K562 (cell line): ENCODE data around the gene KMT2E. TPM values are rescaled to one million over a fixed set of nuclear protein-coding genes. Genes with fewer than 3 reads are reported as not detected.

Experiments
- ATAC-seq: fragments of 200-7000 bp; cut with Tn5 transposase; 3 replicates; pipeline ENCODE4 v1.9.1; 2020; ENCODE audit warnings: moderate library complexity
- BruUV-seq: library from RNA; stranded (reverse); fragments of 400-500 nt; replicated peaks from 2 replicates; lab custom pipeline; 2021; lab: Mats Ljungman, UMichigan
- CTCF ChIA-PET: fragments of 300-600 bp; formaldehyde crosslinking; extraction: SDS; loops from one replicate; lab custom pipeline; 2021; ENCODE audit warnings: low intra/inter-chr PET ratio; lab: Yijun Ruan, JAX
- POLR2A ChIA-PET: fragments of 300-600, 350-650 bp; sonication (Branson Sonifier 250); formaldehyde crosslinking; extraction: SDS; loops from one replicate; lab custom pipeline; 2021; ENCODE audit warnings: antibody characterized with exemption, inconsistent platforms; lab: Yijun Ruan, JAX
- DNase-seq, 4 experiments: peaks; one replicate each; pipeline versions ENCODE4 v3.0.0 to v3.0.0-alpha.2; 2011 to 2018; ENCODE audit warnings: low spot score in 3 of 4, mixed read lengths in 3 of 4; ENCODE audit errors: extremely low read depth in 1 of 4
- FAIRE-seq: peaks from 2 replicates; lab custom pipeline; 2011; peaks lifted over from hg19 to GRCh38; lab: Jason Lieb, UNC
- H2AFZ ChIP-seq: 2 replicates; pipeline ENCODE4 v1.6.0; 2011; ENCODE audit warnings: low read depth, low read length, control low read depth, inconsistent platforms
- H3K27ac ChIP-seq: fragments of 200-600 bp; 3 replicates; pipeline ENCODE4 v1.8.0; 2011; ENCODE audit warnings: low read depth, mild to moderate bottlenecking, control low read depth, inconsistent platforms, low read length, moderate library complexity, mixed read lengths; ENCODE audit errors: extremely low read depth
- H3K27me3 ChIP-seq, 2 experiments: fragments of 300-600 bp in 1 of 2; 2 replicates in 1 of 2; 3 replicates in 1 of 2; pipeline versions ENCODE4 v1.6.0 to v1.8.0; 2011; ENCODE audit warnings: inconsistent platforms in 2 of 2, low read length in 2 of 2, mild to moderate bottlenecking in 1 of 2, mixed read lengths in 1 of 2, moderate library complexity in 1 of 2; ENCODE audit not compliant: control insufficient read depth in 2 of 2, insufficient read depth in 2 of 2
- H3K36me3 ChIP-seq: fragments of 300-600 bp; 3 replicates; pipeline ENCODE4 v1.8.0; 2011; ENCODE audit warnings: mild to moderate bottlenecking, low read length, inconsistent platforms; ENCODE audit not compliant: control insufficient read depth, insufficient read depth
- H3K4me1 ChIP-seq, 2 experiments: fragments of 200-600 bp in 1 of 2; replicated peaks in 1 of 2; 2 replicates in 1 of 2; 3 replicates in 1 of 2; pipeline versions ENCODE4 v1.5.1 to v1.8.0; 2011; ENCODE audit warnings: inconsistent platforms in 2 of 2, low read length in 2 of 2, mild to moderate bottlenecking in 1 of 2, mixed read lengths in 1 of 2, moderate library complexity in 1 of 2; ENCODE audit not compliant: control insufficient read depth in 2 of 2, insufficient read depth in 2 of 2
- H3K4me2 ChIP-seq: 2 replicates; pipeline ENCODE4 v1.6.1; 2011; ENCODE audit warnings: low read length, control low read depth, inconsistent platforms, mixed read lengths; ENCODE audit not compliant: insufficient read depth
- H3K4me3 ChIP-seq: fragments of 200-600 bp; sonication (generic), shearing (Covaris generic); 2 replicates; pipeline ENCODE4 v1.5.1; 2016; ENCODE audit warnings: control low read depth, inconsistent platforms
- H3K79me2 ChIP-seq: fragments of 200-600 bp; 3 replicates; pipeline ENCODE4 v1.8.0; 2011; ENCODE audit warnings: low read length, inconsistent platforms; ENCODE audit not compliant: control insufficient read depth, insufficient read depth
- H3K9ac ChIP-seq, 2 experiments: 2 replicates each; pipeline versions ENCODE4 v1.6.0 to v1.6.1; 2011; ENCODE audit warnings: low read depth in 2 of 2, low read length in 2 of 2, control low read depth in 1 of 2, inconsistent platforms in 1 of 2, mild to moderate bottlenecking in 1 of 2, mixed read lengths in 1 of 2; ENCODE audit not compliant: insufficient read depth in 1 of 2
- H3K9me1 ChIP-seq: one replicate; pipeline ENCODE4 v1.6.0; 2011; ENCODE audit warnings: inconsistent platforms, mild to moderate bottlenecking, low read length, moderate library complexity; ENCODE audit not compliant: control insufficient read depth, insufficient read depth
- H3K9me3 ChIP-seq: replicated peaks from 2 replicates; pipeline ENCODE4 v1.5.1; 2011; ENCODE audit warnings: low read depth, low read length, inconsistent platforms; ENCODE audit not compliant: control insufficient read depth, insufficient read depth
- H4K20me1 ChIP-seq: replicated peaks from 2 replicates; pipeline ENCODE4 v1.6.1; 2011; ENCODE audit warnings: low read length, inconsistent platforms, mixed read lengths; ENCODE audit not compliant: control insufficient read depth, insufficient read depth
- ARNT ChIP-seq, 2 experiments: fragments of 450-650 bp; IDR thresholded peaks; 2 replicates each; pipeline ENCODE4 v1.6.1; 2016; ENCODE audit warnings: mild to moderate bottlenecking in 1 of 2
- ATF1 ChIP-seq, 2 experiments: fragments of 450-650 bp in 1 of 2; IDR thresholded peaks; 2 replicates each; pipeline ENCODE4 v1.6.1; 2016; ENCODE audit warnings: missing compliant biosample characterization in 1 of 2, missing genetic modification characterization in 1 of 2
- BDP1 ChIP-seq: IDR thresholded peaks from 3 replicates; pipeline ENCODE4 v1.6.1; 2011; ENCODE audit not compliant: insufficient read length, insufficient read depth
- DEAF1 ChIP-seq: fragments of 450-650 bp; formaldehyde crosslinking; IDR thresholded peaks from 2 replicates; pipeline ENCODE4 v1.4.0; 2020; ENCODE audit warnings: mild to moderate bottlenecking, moderate library complexity
- ELK3 ChIP-seq: fragments of 450-650 bp; formaldehyde crosslinking; IDR thresholded peaks from 2 replicates; pipeline ENCODE4 v1.4.0; 2020; ENCODE audit warnings: mild to moderate bottlenecking
- ETV1 ChIP-seq: fragments of 450-650 bp; conservative IDR thresholded peaks from 2 replicates; pipeline ENCODE4 v1.6.1; 2016; ENCODE audit warnings: missing genetic modification characterization, control low read depth, low read depth, missing compliant biosample characterization
- FOXJ2 ChIP-seq: fragments of 200-800 bp; sonication (Bioruptor generic); IDR thresholded peaks from 2 replicates; pipeline ENCODE4 v1.6.1; 2016; ENCODE audit warnings: missing genetic modification characterization, missing compliant biosample characterization
- ILK ChIP-seq: fragments of 450-650 bp; IDR thresholded peaks from 2 replicates; pipeline ENCODE4 v1.6.1; 2016; ENCODE audit warnings: missing genetic modification characterization, low read depth, mild to moderate bottlenecking, missing compliant biosample characterization, moderate library complexity, borderline replicate concordance
- IRF2 ChIP-seq: sonication (generic); formaldehyde crosslinking; IDR thresholded peaks from 2 replicates; pipeline ENCODE4 v1.8.1; 2022; ENCODE audit warnings: mild to moderate bottlenecking, missing genetic modification reagents
- OTX1 ChIP-seq: fragments of 450-650 bp; formaldehyde crosslinking; IDR thresholded peaks from 2 replicates; pipeline ENCODE4 v1.4.0; 2022; ENCODE audit warnings: mild to moderate bottlenecking
- PHB ChIP-seq: fragments of 250-450 bp; sonication (Bioruptor Pico); IDR thresholded peaks from 2 replicates; pipeline ENCODE4 v1.5.0; 2021
- PYGO2 ChIP-seq: fragments of 450-650 bp; IDR thresholded peaks from 2 replicates; pipeline ENCODE4 v1.6.1; 2016; ENCODE audit warnings: mild to moderate bottlenecking, missing genetic modification characterization, moderate library complexity, missing compliant biosample characterization
- SAP30 ChIP-seq: fragments of 200-600 bp; sonication (generic); IDR thresholded peaks from 2 replicates; pipeline ENCODE4 v1.6.1; 2012; ENCODE audit warnings: borderline replicate concordance, low read depth, mild to moderate bottlenecking, moderate library complexity, low read length, control low read depth, inconsistent platforms; ENCODE audit not compliant: insufficient read depth, poor library complexity, severe bottlenecking
- SIN3A ChIP-seq, 2 experiments: fragments of 150-350 bp in 1 of 2; IDR thresholded peaks; 2 replicates each; pipeline ENCODE4 v1.6.1; 2011 to 2016; ENCODE audit warnings: borderline replicate concordance in 2 of 2, low read depth in 2 of 2, low read length in 2 of 2, mild to moderate bottlenecking in 2 of 2, moderate library complexity in 2 of 2; ENCODE audit not compliant: control insufficient read depth in 1 of 2
- TRIM28 ChIP-seq: fragments of 450-650 bp; IDR thresholded peaks from 2 replicates; pipeline ENCODE4 v1.6.1; 2017
- ZNF175 ChIP-seq: fragments of 200-800 bp; sonication (Bioruptor generic); IDR thresholded peaks from 2 replicates; pipeline ENCODE4 v1.6.1; 2016; ENCODE audit warnings: low read depth, mild to moderate bottlenecking, missing genetic modification characterization, missing compliant biosample characterization
- ZNF444 ChIP-seq: fragments of 250-450 bp; sonication (Bioruptor Pico); IDR thresholded peaks from 2 replicates; pipeline ENCODE4 v1.4.0; 2020; ENCODE audit warnings: mild to moderate bottlenecking, moderate library complexity
- ZNF696 ChIP-seq: fragments of 250-450 bp; sonication (Bioruptor Pico); conservative IDR thresholded peaks from 2 replicates; pipeline ENCODE4 v1.4.0; 2020; ENCODE audit warnings: mild to moderate bottlenecking, moderate library complexity
- WGBS: fragments of 100-300 bp; shearing (Covaris generic); methylation state at CpG from one replicate; pipeline ENCODE4 v1.1.6; 2016; ENCODE audit warnings: low coverage, mixed read lengths; ENCODE audit not compliant: insufficient coverage; ENCODE audit errors: missing lambda C conversion rate; 5-methylcytosine and 5-hydroxymethylcytosine counted together
- in situ Hi-C: fragments of 300-500 bp; cut with MboI; formaldehyde crosslinking; loops from 4 replicates; pipeline ENCODE4 v1.15.0; 2018; ENCODE audit warnings: inconsistent platforms, mixed read lengths
- intact Hi-C: fragments of 100-400 bp; cut with micrococcal nuclease; formaldehyde crosslinking; loops from 2 replicates; pipeline ENCODE4 v1.14.2; 2022
- polyA plus RNA-seq, 8 experiments: library from polyadenylated mRNA; depleted of rRNA in 4 of 8; stranded (reverse) in 5 of 8; unstranded in 3 of 8; fragments of >200 nt; fragmentation: Nextera tagmentation in 2 of 8; fragmentation: Illumina TruSeq in 1 of 8; extraction: Ambion mirVana in 2 of 8; extraction: Trizol in 1 of 8; gene quantifications; 2 replicates each; pipeline versions ENCODE4 v1.2.1 to v1.2.3, GENCODE V29; 2011 to 2014; ENCODE audit warnings: inconsistent platforms in 1 of 8, missing spikeins in 1 of 8
- total RNA-seq, 7 experiments: library from RNA; depleted of rRNA in 6 of 7; stranded (reverse); fragments of >200 nt in 6 of 7; fragmentation: Illumina TruSeq in 2 of 7; extraction: Trizol in 2 of 7; gene quantifications; 2 replicates each; pipeline versions ENCODE4 v1.2.1 to v1.2.3, GENCODE V29; 2011 to 2021; ENCODE audit warnings: low replicate concordance in 1 of 7

The KMT2E gene
- total and polyA plus RNA-seq, 9 of the 15 experiments (the other 6 are each of a cell fraction or from before 2014, with no cell fraction given): 8.9 to 55.3 (median 38.1) TPM

GRCh38 chr7:105011141-105011830 is 2.7 kb upstream of the KMT2E start:
- BruUV-seq: no TSS peak
- CTCF ChIA-PET: interaction anchor here (0.6 kb wide), 1 partner anchor 521 kb away, joined by 3 read pairs; no protein-coding TSS in a partner anchor
- Histone ChIP-seq H3K36me3 (peaks cover 48% of the 10 kb centered on the region), H3K27ac (peak overlapping the region; percentile 98), H3K9me3 (no peaks in the 10 kb centered on the region), H3K9ac (peak overlapping the region; percentile 100), H3K27me3 (no peaks in the 10 kb centered on the region), H3K4me1 (peaks cover 21 to 35% of the 10 kb centered on the region in 2 experiments), H4K20me1 (peaks cover 45% of the 10 kb centered on the region), H2AFZ (no peak overlapping the region), H3K79me2 (peaks cover 95% of the 10 kb centered on the region), H3K4me3 (peak overlapping the region; percentile 78), H3K9me1 (peaks cover under 1% of the 10 kb centered on the region), H3K4me2 (peak overlapping the region; percentile 95)
- intact Hi-C loops (loop anchor here (10.0 kb wide), 2 partner anchors 374 to 514 kb away; partner anchors contain the start of genes PUS7 and SRPK2), in situ Hi-C loops (no loop called here)
- FAIRE-seq: no peak
- 1% methylated on average over 7 of the region's 7 CpGs for WGBS
- peak in 2 of 4 experiments; percentile 26 to 55 for DNase-seq
- POLR2A ChIA-PET: interaction anchor here (0.6 to 7.3 kb wide), 13 partner anchors 8 to 566 kb away, joined by 4 to 73 read pairs (median 6); no protein-coding TSS in a partner anchor
- no peak for ATAC-seq
- TF ChIP-seq SIN3A (IDR thresholded peaks at IDR 0.05; ENCODE audit: borderline replicate concordance in 2 of 2, control insufficient read depth in 1 of 2, low read depth in 2 of 2, low read length in 2 of 2) (peak in 1 of 2 experiments; percentile 28; a peak in 1 of 4 replicates), BDP1 (no peak), ILK (no peak), IRF2 (CRISPR knock-in tag) (no peak), ETV1 (peak; percentile 17; the same call in 1 of the 2 replicates), ZNF444 (CRISPR knock-in tag) (peak; percentile 38; the same call in 1 of the 2 replicates), OTX1 (CRISPR knock-in tag) (no peak), ZNF696 (CRISPR knock-in tag) (no peak), FOXJ2 (tag) (peak; percentile 64; the same call in 1 of the 2 replicates), ELK3 (CRISPR knock-in tag) (0 out of 2 replicates have a peak, but pooled peaks have one; percentile 17), ZNF175 (CRISPR knock-in tag) (0 out of 2 replicates have a peak, but pooled peaks have one; percentile 27), ATF1 (CRISPR knock-in tag; IDR thresholded peaks at IDR 0.05) (no peak), ATF1 (tag; IDR thresholded peaks at IDR 0.05) (no peak), ARNT (IDR thresholded peaks at IDR 0.05) (peak in 1 of 2 experiments; percentile 41; a peak in 1 of 4 replicates), TRIM28 (no peak), DEAF1 (CRISPR knock-in tag) (0 out of 2 replicates have a peak, but pooled peaks have one; percentile 11), SAP30 (peak; percentile 30), PYGO2 (0 out of 2 replicates have a peak, but pooled peaks have one; percentile 16), PHB (no peak)
